ENCODE measurements around the gene UVRAG. TPM values are rescaled to one million over a fixed set of nuclear protein-coding genes. Genes with fewer than 3 reads are reported as not detected.

UVRAG gene
- total and polyA plus RNA-seq, 2 donors = 16.4 to 36.6 TPM

DNA sequence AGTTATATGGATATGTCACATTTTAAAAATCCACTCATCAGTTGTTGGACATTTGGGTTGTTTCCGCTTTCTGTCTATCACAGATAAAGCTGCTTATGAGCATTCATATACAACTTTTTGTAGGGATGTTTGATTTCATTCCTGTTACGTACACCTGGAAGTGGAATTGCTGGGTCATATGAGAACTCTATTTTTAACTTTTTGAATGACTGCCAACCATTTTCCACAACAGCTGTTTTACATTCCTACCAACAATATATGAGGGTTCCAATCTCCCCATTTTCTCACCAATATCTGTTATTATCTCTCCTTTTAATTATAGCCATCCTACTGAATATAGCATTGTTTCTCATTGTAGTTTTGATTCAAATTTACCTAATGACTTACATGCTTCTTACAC lies 172.0 kb downstream of the UVRAG start:
- DNase-seq (ENCODE audit: extremely low spot score) = no peak
- Histone ChIP-seq H3K27ac (ENCODE audit: low read depth) (no peak overlapping the region), H3K4me3 (ENCODE audit: low read depth, low read length) (no peak overlapping the region), H3K4me1 (ENCODE audit: insufficient read depth) (no peaks in the 10 kb centered on the region), H3K36me3 (ENCODE audit: insufficient read depth) (no peaks in the 10 kb centered on the region)
- WGBS = 90% methylated on average over 2 of the region's 2 CpGs

DNA sequence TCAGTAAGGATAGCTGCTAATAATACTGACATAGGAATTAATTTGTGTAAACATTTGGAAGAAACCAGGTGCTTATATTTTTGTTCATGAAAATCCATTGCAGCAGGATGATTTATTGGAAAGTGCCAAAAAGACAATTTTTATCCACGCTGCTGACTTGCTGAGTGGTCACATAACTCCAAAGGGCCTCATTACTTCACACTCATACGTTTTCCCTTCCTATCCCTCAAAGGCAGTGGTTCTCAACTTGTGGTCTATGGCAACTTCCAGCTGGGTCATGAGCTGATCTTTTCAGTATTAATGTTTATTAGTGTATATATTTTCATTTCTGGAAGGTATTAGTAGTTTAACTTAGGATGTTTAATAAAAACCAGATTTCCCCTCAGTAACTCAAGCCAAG lies 178.1 kb downstream of the UVRAG start:
- 66% methylated on average over 2 of the region's 2 CpGs for WGBS

DNA sequence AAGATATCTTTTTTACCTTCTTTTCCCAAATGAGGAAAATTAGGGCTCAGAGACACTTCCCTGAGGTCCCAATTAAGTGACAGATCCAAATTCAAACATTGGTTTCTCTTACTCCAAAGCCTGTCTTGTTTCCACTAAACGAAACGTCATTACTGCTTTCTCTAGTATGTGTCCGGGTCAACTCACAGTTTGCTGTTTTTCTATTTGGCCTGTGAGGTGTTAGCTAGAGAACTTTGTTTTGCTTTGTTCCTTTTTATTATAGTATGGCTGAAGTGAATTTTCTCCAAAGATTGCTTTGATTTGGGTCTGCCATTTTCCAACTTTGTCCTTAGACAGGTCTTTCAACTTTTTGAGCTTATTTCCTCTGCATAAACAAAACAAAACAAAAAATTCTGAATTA lies 179.6 kb downstream of the UVRAG start:
- Histone ChIP-seq H3K36me3 (ENCODE audit: insufficient read depth) (peaks cover 1% of the 10 kb centered on the region), H3K27ac (ENCODE audit: low read depth) (no peak overlapping the region), H3K4me1 (ENCODE audit: insufficient read depth) (no peaks in the 10 kb centered on the region), H3K4me3 (ENCODE audit: low read depth, low read length) (no peak overlapping the region)
- WGBS = 86% methylated on average over 3 of the region's 3 CpGs
- no peak for DNase-seq (ENCODE audit: extremely low spot score)

More for the DNA sequence above, 178.1 kb downstream of the UVRAG start:
- Histone ChIP-seq H3K4me3 (ENCODE audit: low read depth, low read length) (no peak overlapping the region), H3K4me1 (ENCODE audit: insufficient read depth) (no peaks in the 10 kb centered on the region), H3K36me3 (ENCODE audit: insufficient read depth) (peaks cover 1% of the 10 kb centered on the region), H3K27ac (ENCODE audit: low read depth) (no peak overlapping the region)
- DNase-seq (ENCODE audit: extremely low spot score) = no peak

DNA sequence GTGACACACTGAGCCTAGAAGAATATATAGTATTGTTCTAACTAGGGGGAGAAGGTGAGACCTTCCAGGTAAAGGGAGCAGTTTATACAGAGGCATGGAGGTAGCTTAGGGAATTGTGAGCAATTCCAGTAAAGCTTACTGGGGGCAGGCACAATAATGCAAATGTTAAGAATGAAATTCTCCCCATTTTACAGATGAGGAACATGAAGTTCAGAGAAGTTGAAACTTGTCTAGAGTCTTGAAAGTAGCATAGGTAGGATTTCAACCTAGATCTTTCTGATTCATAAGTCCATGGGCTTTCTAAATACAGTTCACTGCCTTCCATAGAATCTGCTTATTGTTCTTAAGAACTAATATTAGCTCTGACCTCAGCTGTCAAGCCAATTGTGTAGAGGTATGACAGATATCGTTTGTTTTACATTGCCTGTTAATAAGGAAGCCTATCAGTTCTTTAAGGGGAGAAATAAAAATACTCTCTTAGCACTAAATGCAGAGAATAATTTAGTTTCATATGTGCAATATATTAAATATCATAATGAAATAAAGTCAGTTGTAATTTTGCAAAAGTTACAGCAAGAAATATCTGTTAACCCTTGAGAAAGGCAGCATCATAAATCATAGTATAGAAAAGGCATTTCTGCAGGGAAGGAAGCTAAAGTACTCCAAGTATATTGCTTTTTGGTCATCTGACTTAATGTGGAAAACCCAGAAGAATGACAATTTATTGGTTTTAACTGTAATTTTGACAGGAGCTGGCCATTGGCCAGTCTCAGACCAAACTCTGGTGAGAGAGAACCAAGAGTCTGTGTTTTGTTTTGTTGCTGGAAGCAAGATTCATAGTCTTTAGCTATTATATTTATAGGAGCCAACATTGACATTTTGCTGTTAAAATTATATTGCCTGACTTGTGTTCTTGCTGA lies 181.8 kb downstream of the UVRAG start:
- Histone ChIP-seq H3K4me1 (ENCODE audit: insufficient read depth) (no peaks in the 10 kb centered on the region), H3K4me3 (ENCODE audit: low read depth, low read length) (no peak overlapping the region), H3K27ac (ENCODE audit: low read depth) (no peak overlapping the region), H3K36me3 (ENCODE audit: insufficient read depth) (peaks cover 1% of the 10 kb centered on the region)
- DNase-seq (ENCODE audit: extremely low spot score) = no peak
- WGBS = 76% methylated on average over 1 of the region's 1 CpG

DNA sequence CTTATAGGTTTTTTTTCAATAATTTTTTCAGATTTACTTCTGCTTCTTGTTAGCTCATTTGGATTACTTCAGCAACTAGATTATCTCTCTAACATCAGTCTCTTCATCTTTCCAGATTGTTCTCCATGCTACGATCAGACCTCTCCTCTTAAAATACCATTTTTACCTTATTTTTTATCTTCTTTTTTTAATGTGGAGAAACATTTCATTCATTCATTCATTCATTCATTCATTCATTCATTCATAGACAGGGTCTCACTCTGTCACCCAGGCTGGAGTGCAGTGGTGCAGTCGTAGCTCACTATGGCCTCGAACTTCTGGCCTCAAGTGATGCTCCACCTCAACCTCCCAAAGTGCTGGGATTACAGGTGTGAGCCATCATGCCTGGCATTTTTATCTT lies 189.4 kb downstream of the UVRAG start:
- Histone ChIP-seq H3K27ac (ENCODE audit: low read depth) (no peak overlapping the region), H3K36me3 (ENCODE audit: insufficient read depth) (peaks cover 3% of the 10 kb centered on the region)
- 95% methylated on average over 3 of the region's 3 CpGs for WGBS

DNA sequence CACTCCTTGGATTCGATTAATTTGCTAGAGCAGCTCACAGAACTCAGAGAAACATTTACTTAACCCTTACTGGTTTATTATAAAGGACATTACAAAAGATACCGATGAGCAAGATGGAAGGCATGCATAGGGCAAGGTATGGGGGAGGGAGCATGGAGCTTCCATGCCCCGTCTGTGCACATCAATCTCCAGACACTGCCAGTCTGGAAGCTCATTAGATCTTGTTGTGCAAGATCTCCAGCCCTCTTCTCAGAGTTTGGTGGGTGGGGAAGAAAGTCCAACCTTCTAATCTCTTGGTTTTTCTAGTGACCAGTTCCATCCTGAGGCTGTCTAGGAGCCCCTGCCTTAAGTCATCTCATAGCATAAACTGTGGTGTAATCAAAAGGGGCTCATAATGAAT lies 190.7 kb downstream of the UVRAG start:
- peaks cover 3% of the 10 kb centered on the region for H3K36me3 ChIP-seq (ENCODE audit: insufficient read depth)
- DNase-seq (ENCODE audit: extremely low spot score) = no peak
- no peak overlapping the region for H3K27ac ChIP-seq (ENCODE audit: low read depth)
- H3K4me3 ChIP-seq (ENCODE audit: low read depth, low read length) = no peak overlapping the region
- WGBS = 96% methylated on average over 3 of the region's 3 CpGs
- no peaks in the 10 kb centered on the region for H3K4me1 ChIP-seq (ENCODE audit: insufficient read depth)

More for the DNA sequence above, 189.4 kb downstream of the UVRAG start:
- Histone ChIP-seq H3K4me3 (ENCODE audit: low read depth, low read length) (no peak overlapping the region), H3K4me1 (ENCODE audit: insufficient read depth) (no peaks in the 10 kb centered on the region)
- no peak for DNase-seq (ENCODE audit: extremely low spot score)

DNA sequence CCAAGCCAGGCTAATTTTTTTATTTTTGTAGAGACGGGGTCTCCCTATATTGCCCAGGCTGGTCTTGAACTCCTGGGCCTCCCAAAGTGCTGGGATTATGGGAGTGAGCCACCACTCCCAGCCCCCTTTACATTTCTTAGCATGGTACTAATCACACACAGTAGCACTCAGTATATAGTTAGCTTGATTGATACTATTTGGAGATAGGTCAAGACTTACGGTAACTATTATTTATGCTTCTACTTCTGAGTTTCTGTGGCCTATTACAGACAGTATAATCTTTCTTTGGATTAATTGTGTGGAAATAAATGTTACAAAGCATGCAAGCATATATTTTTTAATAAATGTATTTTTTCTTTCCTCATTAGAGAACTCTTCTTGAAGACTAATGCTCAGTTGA lies 192.2 kb downstream of the UVRAG start:
- Histone ChIP-seq H3K27ac (ENCODE audit: low read depth) (no peak overlapping the region), H3K36me3 (ENCODE audit: insufficient read depth) (peaks cover 3% of the 10 kb centered on the region), H3K4me1 (ENCODE audit: insufficient read depth) (no peaks in the 10 kb centered on the region), H3K4me3 (ENCODE audit: low read depth, low read length) (no peak overlapping the region)
- WGBS = 98% methylated on average over 2 of the region's 2 CpGs
- DNase-seq (ENCODE audit: extremely low spot score) = no peak

DNA sequence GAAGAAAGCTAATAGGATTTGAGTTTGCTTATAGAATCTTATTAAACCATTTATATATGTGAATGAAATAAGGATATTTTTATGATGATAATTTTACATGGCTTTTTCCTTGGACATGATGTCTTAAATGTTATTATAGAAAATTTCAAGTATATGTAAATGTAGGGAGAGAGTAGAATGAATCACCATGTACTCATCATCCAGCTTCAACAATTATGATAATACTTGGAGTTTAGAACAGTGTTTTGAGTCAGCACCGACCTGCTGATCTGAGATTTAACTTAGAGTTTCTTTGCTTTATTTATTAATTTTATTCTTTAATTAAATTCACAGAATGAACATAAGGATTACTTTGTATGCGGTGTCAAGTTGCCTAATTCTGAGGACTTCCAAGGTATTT lies 193.5 kb downstream of the UVRAG start:
- DNase-seq (ENCODE audit: extremely low spot score) = no peak
- WGBS = 96% methylated on average over 2 of the region's 2 CpGs

DNA sequence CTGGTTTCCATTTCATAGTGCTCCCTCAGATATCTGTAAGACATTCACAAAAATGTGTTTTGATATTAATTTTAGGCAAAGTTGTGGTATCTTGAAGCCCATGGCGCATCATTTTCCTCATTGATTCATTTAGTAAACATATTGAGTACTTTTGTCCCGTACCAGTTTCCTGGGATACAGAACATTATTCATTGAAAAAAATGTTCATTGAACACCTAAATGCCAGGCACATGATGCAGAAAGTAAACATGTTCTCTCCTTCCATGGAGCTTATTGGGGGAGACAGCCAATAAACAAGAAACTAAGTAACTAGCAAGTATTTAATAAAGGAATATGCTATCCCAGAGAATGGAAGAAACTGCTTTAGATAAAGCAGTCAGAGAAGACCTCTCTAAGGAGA lies 195.0 kb downstream of the UVRAG start:
- H3K36me3 ChIP-seq (ENCODE audit: insufficient read depth) = peaks cover 3% of the 10 kb centered on the region
- WGBS = 98% methylated on average over 2 of the region's 2 CpGs
- no peak overlapping the region for H3K27ac ChIP-seq (ENCODE audit: low read depth)
- H3K4me1 ChIP-seq (ENCODE audit: insufficient read depth) = no peaks in the 10 kb centered on the region
- DNase-seq (ENCODE audit: extremely low spot score) = no peak
- H3K4me3 ChIP-seq (ENCODE audit: low read depth, low read length) = no peak overlapping the region

More for the DNA sequence above, 193.5 kb downstream of the UVRAG start:
- Histone ChIP-seq H3K4me3 (ENCODE audit: low read depth, low read length) (no peak overlapping the region), H3K36me3 (ENCODE audit: insufficient read depth) (peaks cover 3% of the 10 kb centered on the region), H3K27ac (ENCODE audit: low read depth) (no peak overlapping the region), H3K4me1 (ENCODE audit: insufficient read depth) (no peaks in the 10 kb centered on the region)

DNA sequence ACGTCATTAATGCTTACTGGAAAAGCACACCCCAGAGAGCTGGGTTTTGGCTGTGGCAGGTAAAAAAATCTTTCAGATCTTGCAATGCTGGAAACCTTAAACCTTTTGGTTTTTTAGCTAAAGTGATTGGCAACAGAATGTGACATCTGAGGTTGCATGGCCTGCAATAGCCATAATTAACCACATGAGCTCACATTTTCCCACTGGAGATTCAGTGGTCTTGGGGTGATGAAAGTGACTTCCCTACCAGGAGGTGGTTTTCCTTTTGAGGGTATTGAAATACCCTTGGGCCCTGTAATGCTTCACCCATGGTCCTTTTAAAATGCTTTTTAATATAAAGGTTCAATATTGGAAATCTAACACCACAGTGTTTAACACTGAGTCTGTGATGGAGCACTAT lies 198.5 kb downstream of the UVRAG start:
- Histone ChIP-seq H3K27ac (ENCODE audit: low read depth) (no peak overlapping the region), H3K4me3 (ENCODE audit: low read depth, low read length) (no peak overlapping the region), H3K4me1 (ENCODE audit: insufficient read depth) (no peaks in the 10 kb centered on the region), H3K36me3 (ENCODE audit: insufficient read depth) (no peaks in the 10 kb centered on the region)
- 93% methylated on average over 1 of the region's 1 CpG for WGBS
- no peak for DNase-seq (ENCODE audit: extremely low spot score)

DNA sequence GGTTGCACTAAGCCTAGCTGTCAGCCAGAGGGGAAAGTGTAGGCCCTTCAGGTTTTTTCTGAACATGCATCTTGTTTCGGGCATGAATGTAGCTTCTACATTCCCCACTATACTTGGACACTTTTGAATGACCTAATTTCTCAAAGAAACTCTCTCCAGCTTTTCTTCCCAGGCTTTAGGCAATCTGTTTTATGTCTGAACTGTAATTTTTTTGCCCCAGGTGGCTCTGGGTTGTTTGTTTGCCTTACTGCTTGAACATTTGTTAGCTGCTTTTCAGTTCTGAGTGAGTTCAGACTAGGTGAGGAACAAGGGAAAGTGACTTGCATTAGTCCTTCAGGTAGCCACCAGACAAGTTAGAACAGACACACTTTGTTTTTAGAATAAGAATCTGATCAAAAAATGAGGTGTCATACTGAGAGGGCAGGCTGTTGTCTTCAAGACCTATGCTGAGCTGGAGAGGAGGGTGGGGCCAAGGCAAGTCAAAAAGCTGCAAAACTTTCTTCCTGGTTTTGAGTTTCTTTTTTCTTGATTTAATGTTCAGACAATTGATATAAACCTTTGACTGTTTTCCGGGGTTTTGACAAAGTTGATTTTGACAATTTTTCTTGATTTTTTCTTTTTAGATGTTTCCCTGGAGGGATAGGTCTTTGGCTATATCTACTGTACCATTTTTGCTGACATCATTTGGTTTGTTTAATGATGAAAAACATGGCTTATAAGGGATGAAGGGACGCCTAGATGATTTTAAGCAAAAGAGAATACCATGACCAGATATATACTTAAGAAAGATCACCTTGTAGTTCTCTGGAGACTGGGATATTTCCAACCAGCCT lies 208.4 kb downstream of the UVRAG start:
- WGBS = 83% methylated on average over 3 of the region's 3 CpGs

DNA sequence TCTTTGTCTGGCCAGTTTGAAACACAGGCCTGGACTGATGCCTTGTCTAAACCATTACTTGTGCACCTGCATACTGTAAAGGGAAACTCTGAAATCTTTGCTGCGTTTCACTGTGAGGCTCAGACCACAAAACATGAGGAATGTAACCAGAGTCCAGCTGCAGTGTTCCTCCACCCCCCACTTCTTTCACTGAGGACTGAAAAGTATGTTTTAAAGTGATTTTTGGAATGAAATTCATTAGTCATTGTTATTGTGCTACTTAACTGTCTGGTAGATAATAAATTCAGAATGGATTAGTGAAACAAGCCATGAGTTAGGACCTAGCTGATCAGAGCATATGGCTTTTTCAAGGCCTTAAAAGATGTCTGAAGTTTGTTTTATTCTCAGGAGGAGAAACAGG lies 210.1 kb downstream of the UVRAG start:
- no peaks in the 10 kb centered on the region for H3K36me3 ChIP-seq (ENCODE audit: insufficient read depth)
- H3K27ac ChIP-seq (ENCODE audit: low read depth) = no peak overlapping the region
- DNase-seq (ENCODE audit: extremely low spot score) = no peak
- no peak overlapping the region for H3K4me3 ChIP-seq (ENCODE audit: low read depth, low read length)
- 46% methylated on average over 1 of the region's 1 CpG for WGBS
- H3K4me1 ChIP-seq (ENCODE audit: insufficient read depth) = no peaks in the 10 kb centered on the region

More for the DNA sequence above, 208.4 kb downstream of the UVRAG start:
- Histone ChIP-seq H3K4me3 (ENCODE audit: low read depth, low read length) (no peak overlapping the region), H3K27ac (ENCODE audit: low read depth) (peak overlapping the region; percentile 34), H3K4me1 (ENCODE audit: insufficient read depth) (no peaks in the 10 kb centered on the region), H3K36me3 (ENCODE audit: insufficient read depth) (no peaks in the 10 kb centered on the region)
- no peak for DNase-seq (ENCODE audit: extremely low spot score)

DNA sequence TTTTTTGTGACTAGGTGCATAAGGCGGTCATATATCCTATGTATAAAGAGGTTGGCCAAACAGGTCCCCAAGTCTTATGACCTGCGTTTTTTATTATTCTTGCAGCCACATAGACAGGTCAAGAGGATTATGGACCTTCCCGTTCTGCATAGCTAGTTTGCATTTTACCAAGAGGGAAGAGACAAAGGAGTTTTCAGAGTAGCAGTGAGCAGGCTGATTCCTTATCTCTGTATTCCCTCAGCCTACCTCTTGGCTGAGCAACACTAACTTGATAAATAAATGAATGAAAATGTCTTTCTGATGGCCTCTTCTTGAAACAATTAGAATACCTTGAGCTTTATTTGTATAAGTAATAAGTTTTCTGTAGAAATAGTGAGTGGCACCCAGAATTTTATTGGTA lies 210.8 kb downstream of the UVRAG start:
- H3K4me1 ChIP-seq (ENCODE audit: insufficient read depth) = no peaks in the 10 kb centered on the region
- H3K36me3 ChIP-seq (ENCODE audit: insufficient read depth) = no peaks in the 10 kb centered on the region
- no peak for DNase-seq (ENCODE audit: extremely low spot score)
- H3K27ac ChIP-seq (ENCODE audit: low read depth) = no peak overlapping the region
- 91% methylated on average over 3 of the region's 3 CpGs for WGBS
- H3K4me3 ChIP-seq (ENCODE audit: low read depth, low read length) = no peak overlapping the region

DNA sequence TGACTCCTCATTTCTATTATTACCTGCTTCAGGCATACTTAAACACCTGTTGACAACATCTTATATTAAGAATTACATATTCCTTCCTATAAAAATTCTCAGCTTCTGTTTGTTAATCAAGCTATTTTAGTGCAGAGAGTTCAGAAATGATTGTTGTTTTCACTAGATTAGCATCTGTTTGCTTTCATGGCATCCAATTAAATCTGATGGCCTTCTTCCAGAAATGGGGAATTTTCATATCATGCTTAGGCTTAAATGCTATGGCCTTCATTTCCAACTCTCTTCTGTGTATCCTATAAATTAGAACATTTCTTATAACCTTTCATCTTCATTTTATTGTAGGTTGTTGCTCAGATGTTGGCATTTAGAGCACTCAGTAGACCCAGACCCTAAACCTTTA lies 211.3 kb downstream of the UVRAG start:
- no peaks in the 10 kb centered on the region for H3K4me1 ChIP-seq (ENCODE audit: insufficient read depth)
- no peak overlapping the region for H3K27ac ChIP-seq (ENCODE audit: low read depth)
- no peak overlapping the region for H3K4me3 ChIP-seq (ENCODE audit: low read depth, low read length)
- no peak for DNase-seq (ENCODE audit: extremely low spot score)
- no peaks in the 10 kb centered on the region for H3K36me3 ChIP-seq (ENCODE audit: insufficient read depth)
